NB4 (cell line): Measurements from ENCODE around the gene SLC12A7.

Source experiments
- MAX ChIP-seq: IDR thresholded peaks from 2 replicates; pipeline ENCODE4 v1.6.1; 2011; ENCODE audit warnings: low read depth, low read length
- MYC ChIP-seq: IDR thresholded peaks from 2 replicates; pipeline ENCODE4 v1.6.1; 2011; ENCODE audit warnings: low read depth, low read length
- POLR2A ChIP-seq: IDR thresholded peaks from 2 replicates; pipeline ENCODE4 v1.6.1; 2011; ENCODE audit warnings: mild to moderate bottlenecking; ENCODE audit not compliant: insufficient read length; ENCODE audit errors: extremely low read depth
- TF ChIP-seq, protein P1 (sequence below): IDR thresholded peaks from one replicate; pipeline ENCODE4 v1.5.1; 2012; ENCODE audit warnings: low read depth, low read length

DNA sequence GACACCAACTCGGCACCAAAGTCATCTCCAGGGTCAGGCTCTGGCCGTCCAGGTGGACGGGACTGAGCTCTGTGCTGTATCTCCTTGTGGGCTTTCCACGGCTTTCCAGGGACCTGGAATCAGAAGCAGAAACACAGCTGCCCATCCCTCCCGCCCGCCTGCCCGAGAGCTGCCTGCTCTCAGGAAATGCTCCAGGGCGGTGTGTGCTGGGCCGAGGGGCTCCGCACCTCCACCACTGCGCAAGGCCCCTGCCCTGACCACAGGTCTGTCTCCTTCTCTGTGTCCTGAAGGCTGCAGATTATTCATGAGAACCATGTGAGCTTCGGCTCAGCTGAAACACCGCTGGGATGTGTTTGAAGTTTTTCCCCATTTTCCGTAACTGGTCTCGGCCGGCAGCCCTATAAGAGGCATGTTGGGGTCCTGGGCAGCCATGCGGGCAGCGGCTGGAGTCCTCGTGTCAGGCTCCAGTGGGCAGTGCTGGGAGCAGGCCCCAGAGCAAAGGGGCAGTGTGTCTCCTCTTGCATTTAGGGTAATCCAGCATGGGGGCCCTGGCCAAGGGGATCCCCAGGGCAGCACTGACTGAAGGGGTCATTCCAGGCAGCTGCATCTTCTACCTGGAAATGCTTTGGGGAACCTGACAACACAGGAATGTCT is 80.4 kb downstream of the SLC12A7 start:
- TF ChIP-seq, protein P1, sequence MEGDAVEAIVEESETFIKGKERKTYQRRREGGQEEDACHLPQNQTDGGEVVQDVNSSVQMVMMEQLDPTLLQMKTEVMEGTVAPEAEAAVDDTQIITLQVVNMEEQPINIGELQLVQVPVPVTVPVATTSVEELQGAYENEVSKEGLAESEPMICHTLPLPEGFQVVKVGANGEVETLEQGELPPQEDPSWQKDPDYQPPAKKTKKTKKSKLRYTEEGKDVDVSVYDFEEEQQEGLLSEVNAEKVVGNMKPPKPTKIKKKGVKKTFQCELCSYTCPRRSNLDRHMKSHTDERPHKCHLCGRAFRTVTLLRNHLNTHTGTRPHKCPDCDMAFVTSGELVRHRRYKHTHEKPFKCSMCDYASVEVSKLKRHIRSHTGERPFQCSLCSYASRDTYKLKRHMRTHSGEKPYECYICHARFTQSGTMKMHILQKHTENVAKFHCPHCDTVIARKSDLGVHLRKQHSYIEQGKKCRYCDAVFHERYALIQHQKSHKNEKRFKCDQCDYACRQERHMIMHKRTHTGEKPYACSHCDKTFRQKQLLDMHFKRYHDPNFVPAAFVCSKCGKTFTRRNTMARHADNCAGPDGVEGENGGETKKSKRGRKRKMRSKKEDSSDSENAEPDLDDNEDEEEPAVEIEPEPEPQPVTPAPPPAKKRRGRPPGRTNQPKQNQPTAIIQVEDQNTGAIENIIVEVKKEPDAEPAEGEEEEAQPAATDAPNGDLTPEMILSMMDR, result no peak
- no peak for TF ChIP-seq POLR2A
- no peak for TF ChIP-seq MYC
- no peak for TF ChIP-seq MAX
